ENCODE measurements around the gene TAOK2.

The TAOK2 gene

GRCh38 chr16:29989111-29989858, 15.6 kb downstream of the TAOK2 start:
- no peak overlapping the region for H3K9ac ChIP-seq (ENCODE audit: low read length)
- H3K4me2 ChIP-seq (ENCODE audit: low read length, poor library complexity, severe bottlenecking): no peak overlapping the region
- H3K27ac ChIP-seq (ENCODE audit: low read length, poor library complexity, severe bottlenecking): no peak overlapping the region
- H3K27me3 ChIP-seq (ENCODE audit: control insufficient read depth in 1 of 2, insufficient read depth in 1 of 2, low read length in 2 of 2): no peaks in the 10 kb centered on the region
- no peak overlapping the region for H2BK12ac ChIP-seq (ENCODE audit: low read length in 2 of 2)
- no peak overlapping the region for H3K18ac ChIP-seq (ENCODE audit: low read depth in 1 of 2, low read length in 2 of 2)
- H3K4me1 ChIP-seq (ENCODE audit: control insufficient read depth, insufficient read depth, low read depth, low read length): no peaks in the 10 kb centered on the region
- no peak overlapping the region for H4K8ac ChIP-seq (ENCODE audit: low read length)
- H4K91ac ChIP-seq (ENCODE audit: low read length): no peak overlapping the region
- H3K79me1 ChIP-seq (replicated peaks; ENCODE audit: low read length, poor library complexity, severe bottlenecking): peaks cover 28% of the 10 kb centered on the region
- no peak overlapping the region for H2AFZ ChIP-seq (ENCODE audit: low read depth, low read length)
- WGBS: 92% methylated on average over 23 of the region's 23 CpGs
- H3K4me3 ChIP-seq (ENCODE audit: insufficient read depth in 1 of 2, low read depth in 1 of 2, low read length in 2 of 2): no peak overlapping the region
- no peaks in the 10 kb centered on the region for H3K9me3 ChIP-seq (ENCODE audit: control insufficient read depth, low read length)
- H3K4ac ChIP-seq (ENCODE audit: low read depth in 1 of 2, low read length in 2 of 2): no peak overlapping the region
- no peak overlapping the region for H3K23ac ChIP-seq (ENCODE audit: low read length in 2 of 2)
- no peak overlapping the region for H3K14ac ChIP-seq (ENCODE audit: low read length in 2 of 2)
- DNase-seq: no peak
- no peak overlapping the region for H2BK15ac ChIP-seq (ENCODE audit: low read depth, poor library complexity, severe bottlenecking)
- H2AK5ac ChIP-seq (ENCODE audit: low read length, severe bottlenecking): no peak overlapping the region
- peaks cover 90 to 97% of the 10 kb centered on the region in 2 experiments for H3K36me3 ChIP-seq (ENCODE audit: control insufficient read depth in 1 of 2, insufficient read depth in 2 of 2, low read depth in 1 of 2, low read length in 2 of 2)
- no peak overlapping the region for H2BK120ac ChIP-seq (ENCODE audit: low read depth, low read length)
- H2BK5ac ChIP-seq (ENCODE audit: low read depth, low read length, poor library complexity, severe bottlenecking): no peak overlapping the region

- H2BK15ac ChIP-seq (ENCODE audit: low read depth, poor library complexity, severe bottlenecking): no peak overlapping the region
Measured at GRCh38 chr16:29990034-29990433, 16.4 kb downstream of the TAOK2 start.

GRCh38 chr16:29990883-29991570, 17.4 kb downstream of the TAOK2 start:
- H2BK15ac ChIP-seq (ENCODE audit: low read depth, poor library complexity, severe bottlenecking): no peak overlapping the region
- 96% methylated on average over 32 of the region's 35 CpGs for WGBS

More at GRCh38 chr16:29990034-29990433, 16.4 kb downstream of the TAOK2 start:
- Histone ChIP-seq H4K91ac (ENCODE audit: low read length) (no peak overlapping the region), H2AK5ac (ENCODE audit: low read length, severe bottlenecking) (no peak overlapping the region), H3K36me3 (ENCODE audit: control insufficient read depth in 1 of 2, insufficient read depth in 2 of 2, low read depth in 1 of 2, low read length in 2 of 2) (peaks cover 83 to 89% of the 10 kb centered on the region in 2 experiments), H3K4me3 (ENCODE audit: insufficient read depth in 1 of 2, low read depth in 1 of 2, low read length in 2 of 2) (no peak overlapping the region), H2BK5ac (ENCODE audit: low read depth, low read length, poor library complexity, severe bottlenecking) (no peak overlapping the region), H4K8ac (ENCODE audit: low read length) (no peak overlapping the region), H3K4me1 (ENCODE audit: control insufficient read depth, insufficient read depth, low read depth, low read length) (peaks cover 7% of the 10 kb centered on the region), H3K23ac (ENCODE audit: low read length in 2 of 2) (no peak overlapping the region), H3K79me1 (replicated peaks; ENCODE audit: low read length, poor library complexity, severe bottlenecking) (peaks cover 22% of the 10 kb centered on the region), H3K27ac (ENCODE audit: low read length, poor library complexity, severe bottlenecking) (no peak overlapping the region), H3K9me3 (ENCODE audit: control insufficient read depth, low read length) (no peaks in the 10 kb centered on the region), H2AFZ (ENCODE audit: low read depth, low read length) (no peak overlapping the region), H3K14ac (ENCODE audit: low read length in 2 of 2) (no peak overlapping the region), H3K9ac (ENCODE audit: low read length) (no peak overlapping the region), H2BK120ac (ENCODE audit: low read depth, low read length) (no peak overlapping the region), H3K4ac (ENCODE audit: low read depth in 1 of 2, low read length in 2 of 2) (no peak overlapping the region), H3K27me3 (ENCODE audit: control insufficient read depth in 1 of 2, insufficient read depth in 1 of 2, low read length in 2 of 2) (no peaks in the 10 kb centered on the region), H2BK12ac (ENCODE audit: low read length in 2 of 2) (no peak overlapping the region), H3K4me2 (ENCODE audit: low read length, poor library complexity, severe bottlenecking) (no peak overlapping the region), H3K18ac (ENCODE audit: low read depth in 1 of 2, low read length in 2 of 2) (no peak overlapping the region)
- no CpG with 5 or more reads among the region's 2 CpGs for WGBS
- no peak for DNase-seq

GRCh38 chr16:29991571-29991904, 17.9 kb downstream of the TAOK2 start:
- Histone ChIP-seq H3K79me1 (replicated peaks; ENCODE audit: low read length, poor library complexity, severe bottlenecking) (peaks cover 13% of the 10 kb centered on the region), H2AK5ac (ENCODE audit: low read length, severe bottlenecking) (no peak overlapping the region), H3K18ac (ENCODE audit: low read depth in 1 of 2, low read length in 2 of 2) (no peak overlapping the region), H4K8ac (ENCODE audit: low read length) (no peak overlapping the region), H3K4ac (ENCODE audit: low read depth in 1 of 2, low read length in 2 of 2) (no peak overlapping the region), H3K36me3 (ENCODE audit: control insufficient read depth in 1 of 2, insufficient read depth in 2 of 2, low read depth in 1 of 2, low read length in 2 of 2) (peaks cover 68 to 74% of the 10 kb centered on the region in 2 experiments), H4K91ac (ENCODE audit: low read length) (no peak overlapping the region), H3K9ac (ENCODE audit: low read length) (peak overlapping the region; percentile 66), H3K4me1 (ENCODE audit: control insufficient read depth, insufficient read depth, low read depth, low read length) (peaks cover 10% of the 10 kb centered on the region), H2BK12ac (ENCODE audit: low read length in 2 of 2) (no peak overlapping the region), H3K4me3 (ENCODE audit: insufficient read depth in 1 of 2, low read depth in 1 of 2, low read length in 2 of 2) (no peak overlapping the region), H2BK120ac (ENCODE audit: low read depth, low read length) (no peak overlapping the region), H3K27ac (ENCODE audit: low read length, poor library complexity, severe bottlenecking) (no peak overlapping the region), H2BK5ac (ENCODE audit: low read depth, low read length, poor library complexity, severe bottlenecking) (no peak overlapping the region), H3K14ac (ENCODE audit: low read length in 2 of 2) (no peak overlapping the region), H3K4me2 (ENCODE audit: low read length, poor library complexity, severe bottlenecking) (no peak overlapping the region), H3K9me3 (ENCODE audit: control insufficient read depth, low read length) (no peaks in the 10 kb centered on the region), H2BK15ac (ENCODE audit: low read depth, poor library complexity, severe bottlenecking) (no peak overlapping the region), H3K27me3 (ENCODE audit: control insufficient read depth in 1 of 2, insufficient read depth in 1 of 2, low read length in 2 of 2) (no peaks in the 10 kb centered on the region), H2AFZ (ENCODE audit: low read depth, low read length) (no peak overlapping the region), H3K23ac (ENCODE audit: low read length in 2 of 2) (no peak overlapping the region)
- 100% methylated on average over 1 of the region's 5 CpGs for WGBS
- DNase-seq: no peak

More at GRCh38 chr16:29990883-29991570, 17.4 kb downstream of the TAOK2 start:
- H3K27me3 ChIP-seq (ENCODE audit: control insufficient read depth in 1 of 2, insufficient read depth in 1 of 2, low read length in 2 of 2): no peaks in the 10 kb centered on the region
- H2BK12ac ChIP-seq (ENCODE audit: low read length in 2 of 2): no peak overlapping the region
- no peak for DNase-seq
- H3K9me3 ChIP-seq (ENCODE audit: control insufficient read depth, low read length): no peaks in the 10 kb centered on the region
- H3K27ac ChIP-seq (ENCODE audit: low read length, poor library complexity, severe bottlenecking): no peak overlapping the region
- no peak overlapping the region for H3K18ac ChIP-seq (ENCODE audit: low read depth in 1 of 2, low read length in 2 of 2)
- no peak overlapping the region for H2AK5ac ChIP-seq (ENCODE audit: low read length, severe bottlenecking)
- no peak overlapping the region for H3K4me3 ChIP-seq (ENCODE audit: insufficient read depth in 1 of 2, low read depth in 1 of 2, low read length in 2 of 2)
- no peak overlapping the region for H3K14ac ChIP-seq (ENCODE audit: low read length in 2 of 2)
- no peak overlapping the region for H2BK5ac ChIP-seq (ENCODE audit: low read depth, low read length, poor library complexity, severe bottlenecking)
- peaks cover 10% of the 10 kb centered on the region for H3K4me1 ChIP-seq (ENCODE audit: control insufficient read depth, insufficient read depth, low read depth, low read length)
- H3K9ac ChIP-seq (ENCODE audit: low read length): no peak overlapping the region
- H4K8ac ChIP-seq (ENCODE audit: low read length): no peak overlapping the region
- no peak overlapping the region for H3K4ac ChIP-seq (ENCODE audit: low read depth in 1 of 2, low read length in 2 of 2)
- H4K91ac ChIP-seq (ENCODE audit: low read length): no peak overlapping the region
- H3K79me1 ChIP-seq (replicated peaks; ENCODE audit: low read length, poor library complexity, severe bottlenecking): peaks cover 15% of the 10 kb centered on the region
- peaks cover 73 to 79% of the 10 kb centered on the region in 2 experiments for H3K36me3 ChIP-seq (ENCODE audit: control insufficient read depth in 1 of 2, insufficient read depth in 2 of 2, low read depth in 1 of 2, low read length in 2 of 2)
- H3K23ac ChIP-seq (ENCODE audit: low read length in 2 of 2): no peak overlapping the region
- no peak overlapping the region for H2AFZ ChIP-seq (ENCODE audit: low read depth, low read length)
- H2BK120ac ChIP-seq (ENCODE audit: low read depth, low read length): no peak overlapping the region
- H3K4me2 ChIP-seq (ENCODE audit: low read length, poor library complexity, severe bottlenecking): no peak overlapping the region
